Hematopoietic multipotent progenitor cell treated with erythropoietin and hydrocortisone succinate and interleukin-3 and kit ligand, for 6 days (in vitro differentiated cells): ENCODE measurements around the gene EPHX1.
"Not testable (repeated sequence)": the region's sequence is repeated elsewhere in the genome, so short reads cannot be mapped to it uniquely, and the experiment has no call there.

Experiments used
- DNase-seq: peaks from one replicate; pipeline ENCODE4 v3.0.0-alpha.2; 2015

The EPHX1 gene

GRCh38 chr1:225809842-225810578, at the start of gene EPHX1:
TSS of gene EPHX1 (plus strand) at chr1:225810124. CDS start at chr1:225828730, 18,606 bp downstream.
- peak; percentile 92 for DNase-seq

GRCh38 chr1:225760531-225760930, 49.4 kb upstream of the EPHX1 start:
- DNase-seq = no peak

GRCh38 chr1:225761395-225761794, 48.5 kb upstream of the EPHX1 start:
- DNase-seq = not testable (repeated sequence)

- DNase-seq = no peak
Observed at GRCh38 chr1:225762002-225762441, 47.9 kb upstream of the EPHX1 start.

- no peak for DNase-seq
Observed at GRCh38 chr1:225762444-225762843, 47.5 kb upstream of the EPHX1 start.

GRCh38 chr1:225763716-225764548, 46.0 kb upstream of the EPHX1 start:
- DNase-seq = no peak

- no peak for DNase-seq
Observed at GRCh38 chr1:225765982-225766674, 43.8 kb upstream of the EPHX1 start.

GRCh38 chr1:225766967-225767633, 42.8 kb upstream of the EPHX1 start:
- peak; percentile 52 for DNase-seq

- DNase-seq = no peak
Observed at GRCh38 chr1:225767634-225768540, 42.0 kb upstream of the EPHX1 start.

- peak; percentile 41 for DNase-seq
Observed at GRCh38 chr1:225768662-225769426, 41.1 kb upstream of the EPHX1 start.

- no peak for DNase-seq
Observed at GRCh38 chr1:225769687-225770086, 40.2 kb upstream of the EPHX1 start.

- no peak for DNase-seq
Observed at GRCh38 chr1:225770561-225771248, 39.2 kb upstream of the EPHX1 start.

GRCh38 chr1:225771661-225772322, 38.1 kb upstream of the EPHX1 start:
- no peak for DNase-seq

GRCh38 chr1:225772323-225772768, 37.6 kb upstream of the EPHX1 start:
- DNase-seq = peak; percentile 92

- no peak for DNase-seq
Observed at GRCh38 chr1:225772848-225773247, 37.1 kb upstream of the EPHX1 start.

GRCh38 chr1:225774281-225775147, 35.4 kb upstream of the EPHX1 start:
- DNase-seq = no peak

GRCh38 chr1:225776294-225776693, 33.6 kb upstream of the EPHX1 start:
- no peak for DNase-seq

- DNase-seq = no peak
Observed at GRCh38 chr1:225777058-225777582, 32.8 kb upstream of the EPHX1 start.
